Trophoblast cell (in vitro differentiated cells and primary cell): Measurements from ENCODE around the gene EEF1A2.

Experiments
- DNase-seq, 2 donors: peaks; one replicate each; pipeline ENCODE4 v3.0.0-alpha.2; 2016
- H2AFZ ChIP-seq: 2 replicates; pipeline ENCODE4 v1.6.1; 2013; ENCODE audit warnings: low read length, moderate library complexity, mild to moderate bottlenecking; ENCODE audit not compliant: insufficient read depth, poor library complexity
- H2AK5ac ChIP-seq: 2 replicates; pipeline ENCODE4 v1.6.1; 2013; ENCODE audit warnings: mild to moderate bottlenecking, low read length
- H2BK120ac ChIP-seq: 2 replicates; pipeline ENCODE4 v1.6.1; 2013; ENCODE audit warnings: low read length, mild to moderate bottlenecking, moderate library complexity; ENCODE audit not compliant: insufficient read depth, poor library complexity
- H2BK12ac ChIP-seq: 2 replicates; pipeline ENCODE4 v1.6.1; 2013; ENCODE audit warnings: mild to moderate bottlenecking, low read length, moderate library complexity
- H2BK5ac ChIP-seq: 2 replicates; pipeline ENCODE4 v1.6.1; 2013; ENCODE audit warnings: low read length, low read depth, moderate library complexity, mild to moderate bottlenecking; ENCODE audit not compliant: poor library complexity
- H3K14ac ChIP-seq: 2 replicates; pipeline ENCODE4 v1.6.1; 2013; ENCODE audit warnings: mild to moderate bottlenecking, low read length
- H3K18ac ChIP-seq: 2 replicates; pipeline ENCODE4 v1.6.1; 2013; ENCODE audit warnings: mild to moderate bottlenecking, low read length
- H3K23ac ChIP-seq: 2 replicates; pipeline ENCODE4 v1.6.1; 2013; ENCODE audit warnings: low read length
- H3K27ac ChIP-seq: 2 replicates; pipeline ENCODE4 v1.5.1; 2013; ENCODE audit warnings: low read depth, mild to moderate bottlenecking, inconsistent platforms, low read length, moderate library complexity
- H3K27me3 ChIP-seq: 2 replicates; pipeline ENCODE4 v1.6.1; 2013; ENCODE audit warnings: inconsistent platforms, mild to moderate bottlenecking, low read length, moderate library complexity; ENCODE audit not compliant: insufficient read depth
- H3K36me3 ChIP-seq, 2 experiments: 1 replicate in 1 of 2; 2 replicates in 1 of 2; pipeline ENCODE4 v1.6.1; 2013; ENCODE audit warnings: low read length in 2 of 2, mild to moderate bottlenecking in 2 of 2, moderate library complexity in 1 of 2; ENCODE audit not compliant: insufficient read depth in 2 of 2, control insufficient read depth in 1 of 2
- H3K4ac ChIP-seq: 2 replicates; pipeline ENCODE4 v1.6.1; 2013; ENCODE audit warnings: low read depth, mild to moderate bottlenecking, low read length, moderate library complexity
- H3K4me1 ChIP-seq, 2 experiments: 1 replicate in 1 of 2; 2 replicates in 1 of 2; pipeline ENCODE4 v1.6.1; 2013; ENCODE audit warnings: low read length in 2 of 2, mild to moderate bottlenecking in 2 of 2, moderate library complexity in 1 of 2; ENCODE audit not compliant: insufficient read depth in 2 of 2, control insufficient read depth in 1 of 2
- H3K4me2 ChIP-seq: 2 replicates; pipeline ENCODE4 v1.6.1; 2013; ENCODE audit warnings: inconsistent platforms, mild to moderate bottlenecking, low read length, moderate library complexity
- H3K4me3 ChIP-seq: 2 replicates; pipeline ENCODE4 v1.5.1; 2013; ENCODE audit warnings: mild to moderate bottlenecking, low read depth, low read length, inconsistent platforms
- H3K79me1 ChIP-seq: one replicate; pipeline ENCODE4 v1.6.1; 2013; ENCODE audit warnings: low read length
- H3K79me2 ChIP-seq: 2 replicates; pipeline ENCODE4 v1.6.1; 2013; ENCODE audit warnings: low read length, mild to moderate bottlenecking; ENCODE audit not compliant: control insufficient read depth, insufficient read depth, poor library complexity
- H3K9ac ChIP-seq: 2 replicates; pipeline ENCODE4 v1.6.1; 2013; ENCODE audit warnings: mild to moderate bottlenecking, low read length
- H3K9me3 ChIP-seq: 2 replicates; pipeline ENCODE4 v1.6.1; 2013; ENCODE audit warnings: low read depth, mild to moderate bottlenecking, control low read depth, inconsistent platforms, low read length; ENCODE audit not compliant: insufficient read depth
- H4K12ac ChIP-seq: 2 replicates; pipeline ENCODE4 v1.6.1; 2013; ENCODE audit warnings: low read depth, mild to moderate bottlenecking, low read length, moderate library complexity
- H4K8ac ChIP-seq: 2 replicates; pipeline ENCODE4 v1.6.1; 2013; ENCODE audit warnings: low read depth, mild to moderate bottlenecking, low read length, moderate library complexity
- H4K91ac ChIP-seq: one replicate; pipeline ENCODE4 v1.6.1; 2013; ENCODE audit warnings: low read depth, mild to moderate bottlenecking, low read length, moderate library complexity
- WGBS: extraction: QIAGEN DNeasy Blood & Tissue Kit; methylation state at CpG from one replicate; pipeline ENCODE4 v1.1.7; 2013; ENCODE audit warnings: missing lambda C conversion rate; ENCODE audit not compliant: insufficient read length, insufficient coverage; ENCODE audit errors: extremely low coverage; 5-methylcytosine and 5-hydroxymethylcytosine counted together

EEF1A2 gene

DNA sequence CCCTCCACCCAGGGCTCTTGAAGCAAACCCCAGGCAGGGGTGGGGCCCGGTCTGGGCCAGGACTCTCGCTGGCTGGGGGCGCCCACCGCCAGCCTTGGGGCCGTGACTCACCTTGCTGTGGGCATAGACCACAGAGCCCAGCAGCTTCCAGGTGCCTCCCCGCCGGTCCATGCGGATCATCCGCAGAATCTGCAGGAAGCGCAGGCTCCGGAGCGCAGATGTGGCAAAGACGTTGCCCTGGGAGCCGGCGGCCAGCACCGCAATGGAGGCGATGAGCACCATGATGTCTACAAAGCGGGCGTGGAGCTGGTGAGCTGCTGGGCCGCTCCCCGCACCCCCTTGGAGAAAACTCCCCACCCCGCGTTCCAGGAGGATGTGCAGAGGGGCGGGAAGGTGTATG is 54.3 kb downstream of the EEF1A2 start:
- peaks cover 6% of the 10 kb centered on the region for H3K9me3 ChIP-seq
- no peak overlapping the region for H2BK12ac ChIP-seq
- no peak overlapping the region for H4K12ac ChIP-seq
- WGBS = no CpG with 5 or more reads among the region's 24 CpGs
- no peak overlapping the region for H2AK5ac ChIP-seq
- H3K9ac ChIP-seq = no peak overlapping the region
- no peak overlapping the region for H3K4me3 ChIP-seq
- no peak overlapping the region for H3K18ac ChIP-seq
- DNase-seq = no peak
- no peaks in the 10 kb centered on the region for H3K79me2 ChIP-seq
- H2BK5ac ChIP-seq = no peak overlapping the region
- no peaks in the 10 kb centered on the region for H3K36me3 ChIP-seq
- H3K27me3 ChIP-seq = no peaks in the 10 kb centered on the region
- no peak overlapping the region for H3K27ac ChIP-seq
- H2BK120ac ChIP-seq = no peak overlapping the region
- no peak overlapping the region for H4K91ac ChIP-seq
- H3K23ac ChIP-seq = no peak overlapping the region
- no peak overlapping the region for H3K4me2 ChIP-seq
- no peak overlapping the region for H4K8ac ChIP-seq
- H2AFZ ChIP-seq = no peak overlapping the region
- no peak overlapping the region for H3K14ac ChIP-seq
- no peak overlapping the region for H3K4ac ChIP-seq
- no peaks in the 10 kb centered on the region for H3K4me1 ChIP-seq
- no peaks in the 10 kb centered on the region for H3K79me1 ChIP-seq

DNA sequence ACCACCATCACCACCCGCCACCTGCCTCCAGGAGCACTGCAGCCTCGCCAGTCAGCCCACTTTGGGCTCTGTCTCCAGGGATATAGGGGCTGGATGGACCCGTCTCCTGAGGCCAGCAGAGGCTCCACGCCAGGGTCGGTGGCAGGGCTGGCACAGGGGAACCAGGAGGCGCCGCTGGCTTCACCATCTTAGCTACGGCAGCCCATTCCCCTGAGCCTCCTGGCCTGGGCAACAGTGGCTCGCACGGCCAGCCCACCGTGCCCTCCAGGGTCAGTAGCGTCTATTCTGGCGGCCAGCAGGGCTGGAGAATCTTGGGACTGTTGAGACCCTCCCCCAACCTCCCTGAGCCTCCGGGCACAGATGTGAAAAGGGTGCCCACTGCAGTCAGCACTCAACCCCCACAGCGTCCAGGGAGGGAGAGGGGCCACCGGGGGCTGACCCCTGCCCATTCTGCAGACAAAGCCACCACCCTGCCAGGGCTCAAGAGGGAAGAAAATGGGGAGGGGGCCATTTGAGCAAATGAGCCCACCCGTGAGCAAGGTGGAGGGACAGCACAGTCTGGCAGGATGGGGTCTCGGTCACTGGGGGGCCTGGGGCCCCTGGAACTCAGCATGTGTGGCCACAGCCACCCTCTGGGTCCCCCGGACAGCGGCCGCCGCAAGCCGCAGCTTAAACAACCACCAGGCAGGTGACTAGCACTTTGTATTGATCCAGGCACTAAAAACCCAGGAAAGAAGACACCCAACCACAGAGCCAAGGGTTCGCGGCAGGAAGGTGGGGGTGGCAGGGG is 55.1 kb downstream of the EEF1A2 start:
- H3K9ac ChIP-seq = no peak overlapping the region
- no CpG with 5 or more reads among the region's 25 CpGs for WGBS
- no peak overlapping the region for H2AFZ ChIP-seq
- H2AK5ac ChIP-seq = no peak overlapping the region
- H3K27ac ChIP-seq = no peak overlapping the region
- H3K4me2 ChIP-seq = no peak overlapping the region
- H3K27me3 ChIP-seq = no peaks in the 10 kb centered on the region
- H3K9me3 ChIP-seq = peaks cover 9% of the 10 kb centered on the region
- no peak for DNase-seq
- H3K79me1 ChIP-seq = no peaks in the 10 kb centered on the region
- H3K14ac ChIP-seq = no peak overlapping the region
- H3K36me3 ChIP-seq = no peaks in the 10 kb centered on the region
- no peak overlapping the region for H3K4ac ChIP-seq
- no peaks in the 10 kb centered on the region for H3K4me1 ChIP-seq
- no peak overlapping the region for H2BK120ac ChIP-seq
- no peak overlapping the region for H2BK12ac ChIP-seq
- H3K4me3 ChIP-seq = no peak overlapping the region
- no peak overlapping the region for H4K8ac ChIP-seq
- no peak overlapping the region for H4K91ac ChIP-seq
- H4K12ac ChIP-seq = no peak overlapping the region
- no peak overlapping the region for H3K18ac ChIP-seq
- no peaks in the 10 kb centered on the region for H3K79me2 ChIP-seq
- H2BK5ac ChIP-seq = no peak overlapping the region
- H3K23ac ChIP-seq = no peak overlapping the region

DNA sequence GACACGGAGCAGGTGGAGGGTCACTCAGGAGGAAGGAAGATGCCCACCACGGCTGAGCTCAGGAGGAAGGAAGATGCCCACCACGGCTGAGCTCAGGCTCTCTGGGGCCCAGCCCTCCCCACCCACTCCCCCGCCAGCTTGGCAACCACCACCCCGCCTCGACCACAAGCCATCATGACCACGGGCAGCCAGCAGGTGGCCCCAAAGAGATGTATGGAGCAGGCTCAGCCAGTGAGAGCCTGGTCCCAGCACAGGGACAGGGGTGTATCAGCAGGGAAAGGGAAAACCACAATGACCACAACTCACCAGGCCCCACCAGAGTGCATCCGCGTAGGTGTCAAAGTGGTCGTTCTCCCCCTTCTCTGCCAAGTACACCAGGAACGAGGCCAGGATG is 56.8 kb downstream of the EEF1A2 start:
- Histone ChIP-seq H2AFZ (no peak overlapping the region), H2AK5ac (no peak overlapping the region), H3K9ac (no peak overlapping the region), H3K4me1 (no peaks in the 10 kb centered on the region), H3K27ac (no peak overlapping the region), H3K18ac (no peak overlapping the region), H3K4me3 (peak overlapping the region; percentile 25), H4K12ac (no peak overlapping the region), H3K36me3 (no peaks in the 10 kb centered on the region), H3K27me3 (no peaks in the 10 kb centered on the region), H3K79me2 (no peaks in the 10 kb centered on the region), H3K4me2 (no peak overlapping the region), H3K4ac (no peak overlapping the region), H4K8ac (no peak overlapping the region), H3K14ac (no peak overlapping the region), H3K23ac (no peak overlapping the region), H2BK5ac (no peak overlapping the region), H2BK120ac (no peak overlapping the region), H3K9me3 (peaks cover 9% of the 10 kb centered on the region), H4K91ac (no peak overlapping the region), H2BK12ac (no peak overlapping the region), H3K79me1 (no peaks in the 10 kb centered on the region)
- WGBS = no CpG with 5 or more reads among the region's 11 CpGs
- DNase-seq = no peak

DNA sequence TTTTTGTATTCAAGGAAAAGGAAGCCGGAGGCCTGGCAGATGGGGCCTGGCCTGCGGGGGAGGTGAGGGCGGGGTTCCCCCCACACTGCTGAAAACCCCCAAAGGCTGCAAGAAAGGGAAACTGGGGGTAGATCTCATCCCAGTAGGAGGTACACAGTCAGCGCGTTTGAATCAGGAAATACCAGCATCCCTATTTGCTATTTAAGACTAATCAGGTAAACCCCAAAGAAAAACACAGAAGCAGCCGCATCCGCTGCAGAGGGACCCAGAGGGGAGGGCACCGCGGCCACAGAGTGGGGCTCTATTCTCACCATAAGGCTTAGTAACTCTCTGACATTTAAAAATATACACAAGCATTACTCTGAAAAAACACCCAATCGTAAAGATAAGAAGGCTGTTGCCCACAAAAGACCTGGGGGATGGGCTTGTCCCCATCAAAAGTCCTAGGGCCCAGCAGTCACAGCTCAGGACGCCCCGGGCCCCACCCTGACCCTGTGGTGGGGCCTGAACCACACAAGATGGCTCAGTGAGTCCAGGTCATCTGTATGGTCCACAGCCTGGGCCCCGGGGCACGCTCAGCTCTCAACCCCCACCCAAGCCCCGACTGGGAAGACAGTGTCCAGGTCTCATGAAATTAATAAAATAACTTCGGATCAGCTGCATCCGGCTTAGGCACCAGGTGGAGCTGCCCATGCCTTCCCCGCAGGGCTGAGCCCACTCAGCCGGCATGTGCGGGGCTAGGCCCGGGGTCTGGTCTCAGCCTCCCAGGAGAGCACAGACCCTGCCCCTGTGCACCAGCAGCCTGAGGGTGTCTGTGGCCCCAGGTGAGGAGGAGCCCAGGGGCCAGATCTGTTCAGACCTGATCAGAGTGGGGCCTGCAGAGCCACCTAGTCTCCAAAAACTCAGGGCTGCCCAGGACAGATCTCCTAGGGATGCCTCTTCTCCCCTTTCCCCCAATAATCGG is 57.5 kb downstream of the EEF1A2 start:
- no peak overlapping the region for H3K23ac ChIP-seq
- H3K27me3 ChIP-seq = no peaks in the 10 kb centered on the region
- H3K4ac ChIP-seq = no peak overlapping the region
- no peak overlapping the region for H3K9ac ChIP-seq
- H3K4me1 ChIP-seq = no peaks in the 10 kb centered on the region
- H3K4me2 ChIP-seq = no peak overlapping the region
- H3K4me3 ChIP-seq = no peak overlapping the region
- no peaks in the 10 kb centered on the region for H3K79me2 ChIP-seq
- no peak overlapping the region for H3K14ac ChIP-seq
- no peak overlapping the region for H3K18ac ChIP-seq
- H3K27ac ChIP-seq = no peak overlapping the region
- no peaks in the 10 kb centered on the region for H3K36me3 ChIP-seq
- no peaks in the 10 kb centered on the region for H3K79me1 ChIP-seq
- no peak overlapping the region for H2BK120ac ChIP-seq
- H2BK5ac ChIP-seq = no peak overlapping the region
- no peak overlapping the region for H2AK5ac ChIP-seq
- no peak overlapping the region for H4K8ac ChIP-seq
- no CpG with 5 or more reads among the region's 22 CpGs for WGBS
- no peak overlapping the region for H4K12ac ChIP-seq
- no peak overlapping the region for H2BK12ac ChIP-seq
- no peak for DNase-seq
- H3K9me3 ChIP-seq = peaks cover 9% of the 10 kb centered on the region
- no peak overlapping the region for H2AFZ ChIP-seq
- H4K91ac ChIP-seq = no peak overlapping the region
